ENCODE results near the gene NDUFB2. TPM values are rescaled to one million over a fixed set of nuclear protein-coding genes. Genes with fewer than 3 reads are reported as not detected.
"Not testable (repeated sequence)": the region's sequence is repeated elsewhere in the genome, so short reads cannot be mapped to it uniquely, and the experiment has no call there.

NDUFB2 gene
- total RNA-seq, 2 donors from 2014 or later: 179 to 198 TPM

DNA sequence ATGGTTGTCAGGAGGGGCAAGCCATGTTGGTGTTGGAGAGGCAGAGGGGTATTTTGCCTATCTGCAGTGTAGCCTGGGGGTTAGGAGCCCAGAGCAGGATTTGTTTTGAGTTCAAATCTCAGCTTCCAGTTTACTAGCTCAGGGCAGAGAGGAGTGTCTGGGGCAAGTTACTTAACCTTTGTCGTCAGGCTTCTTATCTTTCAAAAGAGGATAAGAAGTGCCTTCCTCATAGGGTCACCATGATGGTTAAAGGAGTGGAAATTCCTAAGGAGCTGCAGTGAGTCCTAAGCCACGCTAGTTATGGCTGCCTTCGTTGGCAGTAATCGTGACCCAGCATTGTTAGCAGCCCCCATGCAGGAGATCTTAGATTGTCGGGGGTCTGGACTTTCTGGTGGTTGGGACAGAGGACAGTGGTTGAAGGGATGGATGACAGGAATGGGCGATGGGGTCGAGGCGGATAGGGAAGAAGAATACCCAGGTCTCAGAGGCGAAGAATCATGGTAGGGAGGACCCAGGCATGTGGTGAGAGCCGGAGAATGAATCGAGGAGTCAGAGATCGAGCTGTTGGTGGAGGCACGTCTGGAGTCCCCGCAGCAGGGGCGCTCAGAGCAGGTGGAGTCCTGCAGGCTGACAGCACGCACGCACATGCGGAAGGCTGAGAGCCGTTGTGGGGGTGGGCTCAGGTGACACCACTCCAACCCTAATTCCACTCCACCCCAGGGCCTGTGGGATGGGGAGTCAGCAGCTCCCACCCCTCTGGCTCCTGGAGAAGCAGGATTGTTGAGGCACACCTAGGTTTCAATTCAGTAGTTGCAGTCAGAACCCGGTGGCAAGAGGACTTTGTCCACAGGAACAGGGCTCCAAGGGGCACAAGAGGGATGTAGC lies 12.2 kb upstream of the NDUFB2 start:
- DNase-seq (ENCODE audit: low spot score): no peak

GRCh38 chr7:140685407-140686087 lies 11.0 kb upstream of the NDUFB2 start:
- intact Hi-C loops (cut with DNase I): no loop called here

More for the DNA sequence above, 12.2 kb upstream of the NDUFB2 start:
- intact Hi-C loops (cut with DNase I): no loop called here

GRCh38 chr7:140686921-140687320 lies 9.6 kb upstream of the NDUFB2 start:
- intact Hi-C loops (cut with DNase I): no loop called here
- DNase-seq (ENCODE audit: low spot score): no peak

More at GRCh38 chr7:140685407-140686087, 11.0 kb upstream of the NDUFB2 start:
- no peak for DNase-seq (ENCODE audit: low spot score)

GRCh38 chr7:140688341-140688740 lies 8.2 kb upstream of the NDUFB2 start:
- no peak for DNase-seq (ENCODE audit: low spot score)

GRCh38 chr7:140689199-140690152 lies 7.0 kb upstream of the NDUFB2 start:
- intact Hi-C loops (cut with DNase I): no loop called here
- DNase-seq (ENCODE audit: low spot score): no peak

More at GRCh38 chr7:140688341-140688740, 8.2 kb upstream of the NDUFB2 start:
- intact Hi-C loops (cut with DNase I): no loop called here

DNA sequence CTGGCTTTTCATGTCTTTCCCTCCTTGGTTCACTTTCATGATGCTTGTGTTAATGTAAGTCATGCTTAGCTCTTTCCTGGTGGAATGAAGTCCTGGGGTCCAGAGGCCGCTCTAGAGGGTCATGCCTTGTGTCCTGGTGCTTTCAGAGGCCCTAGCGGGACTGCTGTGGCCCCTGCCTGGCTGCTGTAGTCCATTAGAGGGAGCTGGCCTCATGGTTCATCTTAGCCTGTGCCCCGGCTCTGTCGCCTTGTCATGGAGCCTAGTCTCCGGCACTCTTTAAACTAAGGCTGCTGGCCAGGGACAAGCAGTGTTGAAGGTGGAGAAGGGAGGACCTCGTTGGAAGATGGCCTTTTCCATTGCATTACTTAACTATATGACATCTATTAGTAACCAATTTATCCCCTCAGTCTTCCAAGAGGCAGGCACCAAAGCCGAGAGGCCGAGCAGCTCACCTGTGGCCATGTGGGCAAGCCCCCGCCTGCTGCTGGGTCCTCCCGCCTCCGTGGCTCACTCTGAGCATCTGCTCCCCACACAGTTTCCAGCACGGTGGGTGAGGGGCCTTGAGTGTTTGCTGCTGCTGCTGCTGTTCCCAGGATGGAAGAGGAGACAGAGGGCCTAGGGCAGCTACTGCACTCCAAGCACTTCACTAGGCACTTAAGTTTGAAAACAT lies 5.0 kb upstream of the NDUFB2 start:
- no peak for DNase-seq (ENCODE audit: low spot score)
- intact Hi-C loops (cut with DNase I): no loop called here

- DNase-seq (ENCODE audit: low spot score); intact Hi-C loops (cut with DNase I): not testable (repeated sequence)
Observed at GRCh38 chr7:140693849-140694248, 2.7 kb upstream of the NDUFB2 start.

GRCh38 chr7:140694592-140694991 lies 1.9 kb upstream of the NDUFB2 start:
- intact Hi-C loops (cut with DNase I): no loop called here
- DNase-seq (ENCODE audit: low spot score): no peak

GRCh38 chr7:140695381-140695780 lies 1.1 kb upstream of the NDUFB2 start:
- intact Hi-C loops (cut with DNase I): no loop called here
- no peak for DNase-seq (ENCODE audit: low spot score)

GRCh38 chr7:140696024-140696679 lies 356 bp upstream of the NDUFB2 start:
- DNase-seq (ENCODE audit: low spot score): no peak
- intact Hi-C loops (cut with DNase I): no loop called here

DNA sequence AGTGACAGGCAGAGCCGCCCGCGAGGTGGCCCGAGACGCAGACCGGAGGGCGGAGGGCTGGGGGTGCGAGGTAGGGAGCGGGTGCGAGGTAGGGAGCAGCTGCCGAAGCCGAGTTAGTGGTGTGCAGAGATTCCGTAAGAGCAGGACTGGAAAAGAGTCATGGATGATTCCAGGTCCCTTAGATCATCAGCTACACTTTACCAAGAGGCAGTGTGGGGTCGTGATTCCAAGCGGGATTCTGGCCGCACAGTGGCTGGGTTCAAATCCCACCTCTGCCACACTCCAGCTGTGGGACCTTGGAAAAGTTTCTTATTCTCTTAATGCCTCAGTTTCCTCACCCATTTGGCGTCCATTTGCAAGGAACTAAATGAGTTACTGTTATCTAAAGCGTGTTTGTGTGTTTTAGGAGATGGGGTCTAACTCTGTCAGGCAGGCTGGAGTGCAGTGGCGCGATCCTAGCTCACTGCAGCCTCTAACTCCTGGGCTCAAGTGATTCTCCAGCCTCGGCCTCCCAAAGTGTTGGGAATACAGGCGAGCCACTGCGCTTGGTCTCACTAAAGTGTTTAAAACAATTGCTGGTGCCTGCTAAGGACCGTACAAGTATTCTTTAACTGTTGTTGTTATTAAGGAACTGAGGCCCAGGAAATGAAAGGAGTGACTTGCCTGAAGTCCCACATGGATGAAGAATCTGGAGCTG lies 1.1 kb downstream of the NDUFB2 start:
- intact Hi-C loops (cut with DNase I): no loop called here
- no peak for DNase-seq (ENCODE audit: low spot score)

DNA sequence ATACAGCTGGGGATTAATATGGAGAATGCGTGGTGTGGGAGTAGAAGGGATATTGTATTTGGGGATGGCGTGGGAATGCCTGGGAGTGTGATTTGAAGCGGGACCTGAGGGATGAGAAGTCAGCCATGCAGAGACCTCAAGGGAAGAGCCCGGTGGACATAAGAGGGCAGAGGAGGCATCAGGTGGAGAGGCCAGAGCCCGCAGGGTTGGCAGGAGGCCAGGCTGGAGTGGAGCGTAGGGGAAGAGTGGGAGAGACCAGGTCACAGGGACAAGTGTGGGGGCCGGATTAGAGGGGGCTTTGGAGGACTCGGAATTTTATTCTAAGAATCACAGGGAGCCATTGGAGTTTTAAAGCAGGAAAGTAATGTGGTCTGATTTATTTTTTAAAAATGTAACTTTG lies 2.0 kb downstream of the NDUFB2 start:
- intact Hi-C loops (cut with DNase I): no loop called here
- DNase-seq (ENCODE audit: low spot score): no peak

GRCh38 chr7:140702774-140703173 lies 6.3 kb downstream of the NDUFB2 start:
- DNase-seq (ENCODE audit: low spot score): no peak
- intact Hi-C loops (cut with DNase I): no loop called here

GRCh38 chr7:140704205-140704604 lies 7.7 kb downstream of the NDUFB2 start:
- intact Hi-C loops (cut with DNase I): no loop called here

DNA sequence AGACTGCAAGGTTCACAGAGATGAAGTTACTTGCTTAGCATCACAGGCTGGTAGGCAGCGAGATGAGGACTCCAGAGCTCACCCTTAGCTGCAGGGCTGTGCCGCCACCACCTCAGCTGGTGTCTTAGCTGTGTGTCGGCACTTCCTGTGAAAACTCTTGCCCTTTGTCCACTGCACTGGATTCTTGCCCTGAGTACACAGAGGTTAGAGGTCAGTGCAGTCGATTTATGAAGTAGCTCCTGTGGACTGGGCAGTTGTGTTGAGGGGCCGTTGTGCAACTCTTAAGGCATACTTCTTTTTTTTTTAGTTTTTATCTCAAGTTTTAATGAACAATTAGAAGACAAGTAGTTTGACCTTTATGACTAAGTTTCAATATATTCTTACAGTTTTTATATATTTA lies 10.6 kb downstream of the NDUFB2 start:
- DNase-seq (ENCODE audit: low spot score): no peak
- intact Hi-C loops (cut with DNase I): no loop called here

More at GRCh38 chr7:140704205-140704604, 7.7 kb downstream of the NDUFB2 start:
- no peak for DNase-seq (ENCODE audit: low spot score)

- intact Hi-C loops (cut with DNase I); DNase-seq (ENCODE audit: low spot score): not testable (repeated sequence)
Observed at GRCh38 chr7:140708764-140709163, 12.3 kb downstream of the NDUFB2 start.

GRCh38 chr7:140712392-140712791 lies 15.9 kb downstream of the NDUFB2 start:
- intact Hi-C loops (cut with DNase I); DNase-seq (ENCODE audit: low spot score): not testable (repeated sequence)
